ENCODE measurements around the gene AK2. TPM values are rescaled to one million over a fixed set of nuclear protein-coding genes. Genes with fewer than 3 reads are reported as not detected.

AK2 gene
- total RNA-seq, 1 experiment from 2014 or later = 191 TPM

DNA sequence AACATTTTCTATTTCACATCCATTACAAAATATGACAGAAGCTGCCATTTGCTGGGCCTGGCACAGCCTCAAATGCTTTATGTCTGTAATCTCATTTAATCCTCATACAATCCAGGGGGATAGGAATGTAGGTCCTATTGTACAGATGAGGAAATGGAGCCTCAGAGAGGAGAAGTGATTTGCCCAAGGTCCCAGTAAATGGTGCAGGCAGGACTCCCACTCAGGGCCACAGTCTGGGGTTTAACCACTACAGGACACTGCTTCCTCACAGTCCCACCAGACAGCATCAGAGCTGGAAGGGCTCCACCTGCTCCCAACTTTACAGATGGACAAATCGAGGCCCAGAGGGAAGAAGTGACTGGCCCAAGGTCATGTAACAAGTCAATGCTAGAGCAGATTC lies 51.5 kb downstream of the AK2 start:
- POLR2A ChIA-PET (ENCODE audit: unreplicated experiment) = interaction anchor here (0.6 kb wide), 1 partner anchor 20 kb away, joined by 3 read pairs; no protein-coding TSS in a partner anchor
- Histone ChIP-seq H3K9me3 (ENCODE audit: insufficient read depth, low read depth) (no peaks in the 10 kb centered on the region), H3K4me2 (no peak overlapping the region), H3K79me2 (ENCODE audit: low read depth) (no peaks in the 10 kb centered on the region), H3K27ac (no peak overlapping the region), H3K4me1 (replicated peaks; ENCODE audit: insufficient read depth) (peaks cover 45% of the 10 kb centered on the region), H3K9me2 (ENCODE audit: insufficient read depth) (no peaks in the 10 kb centered on the region), H3K36me3 (ENCODE audit: low read depth) (no peaks in the 10 kb centered on the region), H3F3A (ENCODE audit: insufficient read depth, low read depth) (peaks cover 45% of the 10 kb centered on the region), H3K4me3 (no peak overlapping the region), H3K27me3 (ENCODE audit: insufficient read depth, low read depth) (no peaks in the 10 kb centered on the region), H2AFZ (no peak overlapping the region), H4K20me1 (ENCODE audit: insufficient read depth) (no peaks in the 10 kb centered on the region)
- intact Hi-C loops (cut with micrococcal nuclease; ENCODE audit: unreplicated experiment) = no loop called here
- DNase-seq = no peak
- no TSS peak for BruUV-seq (replicated peaks)
- no peak for TF ChIP-seq EZH2 (IDR thresholded peaks at IDR 0.05; ENCODE audit: low read depth)
- TF ChIP-seq, protein P1, sequence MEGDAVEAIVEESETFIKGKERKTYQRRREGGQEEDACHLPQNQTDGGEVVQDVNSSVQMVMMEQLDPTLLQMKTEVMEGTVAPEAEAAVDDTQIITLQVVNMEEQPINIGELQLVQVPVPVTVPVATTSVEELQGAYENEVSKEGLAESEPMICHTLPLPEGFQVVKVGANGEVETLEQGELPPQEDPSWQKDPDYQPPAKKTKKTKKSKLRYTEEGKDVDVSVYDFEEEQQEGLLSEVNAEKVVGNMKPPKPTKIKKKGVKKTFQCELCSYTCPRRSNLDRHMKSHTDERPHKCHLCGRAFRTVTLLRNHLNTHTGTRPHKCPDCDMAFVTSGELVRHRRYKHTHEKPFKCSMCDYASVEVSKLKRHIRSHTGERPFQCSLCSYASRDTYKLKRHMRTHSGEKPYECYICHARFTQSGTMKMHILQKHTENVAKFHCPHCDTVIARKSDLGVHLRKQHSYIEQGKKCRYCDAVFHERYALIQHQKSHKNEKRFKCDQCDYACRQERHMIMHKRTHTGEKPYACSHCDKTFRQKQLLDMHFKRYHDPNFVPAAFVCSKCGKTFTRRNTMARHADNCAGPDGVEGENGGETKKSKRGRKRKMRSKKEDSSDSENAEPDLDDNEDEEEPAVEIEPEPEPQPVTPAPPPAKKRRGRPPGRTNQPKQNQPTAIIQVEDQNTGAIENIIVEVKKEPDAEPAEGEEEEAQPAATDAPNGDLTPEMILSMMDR (conservative IDR thresholded peaks at IDR 0.05) = no peak
- CTCF ChIA-PET = no interaction called here

DNA sequence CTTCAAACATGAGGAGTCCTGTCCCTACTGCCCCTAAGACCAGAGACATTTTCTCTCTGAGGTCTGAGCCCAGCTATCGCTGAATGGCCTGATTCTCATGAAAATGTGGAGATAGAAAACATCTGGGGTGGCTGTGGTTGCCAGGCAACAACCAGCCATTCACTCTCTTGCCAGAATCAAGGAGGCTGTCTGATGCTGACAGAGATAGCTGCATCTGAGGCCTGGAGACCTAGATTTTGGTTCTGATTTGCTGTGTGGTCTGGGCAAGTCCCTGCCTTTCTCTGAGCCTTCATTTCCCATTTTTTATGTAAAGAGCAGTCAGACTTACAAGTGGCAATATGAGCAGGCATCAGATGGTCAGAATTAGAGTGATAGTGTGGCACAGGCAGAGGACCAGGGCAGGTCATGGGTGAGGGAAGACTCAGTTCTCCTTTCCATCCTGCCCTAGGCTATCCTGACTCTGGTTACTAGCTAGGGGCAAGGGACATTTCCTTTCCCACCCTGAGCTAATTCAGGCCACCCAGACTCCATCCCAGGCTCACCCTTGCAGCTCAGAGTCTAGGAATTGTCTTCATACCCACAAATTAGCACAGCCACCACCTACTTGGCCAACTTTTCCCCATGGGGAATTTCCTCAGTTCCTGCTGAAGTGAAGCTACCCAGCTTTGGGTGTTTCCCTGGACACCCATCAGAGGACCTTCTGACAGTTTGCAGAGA lies 52.1 kb downstream of the AK2 start:
- Histone ChIP-seq H3K9me2 (ENCODE audit: insufficient read depth) (no peaks in the 10 kb centered on the region), H3K36me3 (ENCODE audit: low read depth) (no peaks in the 10 kb centered on the region), H3K4me1 (replicated peaks; ENCODE audit: insufficient read depth) (peaks cover 40% of the 10 kb centered on the region), H3K4me2 (no peak overlapping the region), H3K4me3 (no peak overlapping the region), H3F3A (ENCODE audit: insufficient read depth, low read depth) (peaks cover 41% of the 10 kb centered on the region), H4K20me1 (ENCODE audit: insufficient read depth) (no peaks in the 10 kb centered on the region), H3K27ac (no peak overlapping the region), H2AFZ (no peak overlapping the region), H3K27me3 (ENCODE audit: insufficient read depth, low read depth) (no peaks in the 10 kb centered on the region), H3K9me3 (ENCODE audit: insufficient read depth, low read depth) (no peaks in the 10 kb centered on the region), H3K79me2 (ENCODE audit: low read depth) (no peaks in the 10 kb centered on the region)
- TF ChIP-seq, protein P1 (conservative IDR thresholded peaks at IDR 0.05) = no peak
- no peak for TF ChIP-seq EZH2 (IDR thresholded peaks at IDR 0.05; ENCODE audit: low read depth)
- ChIA-PET CTCF (no interaction called here), POLR2A (ENCODE audit: unreplicated experiment) (no interaction called here)
- DNase-seq = no peak
- BruUV-seq (replicated peaks) = no TSS peak
- intact Hi-C loops (cut with micrococcal nuclease; ENCODE audit: unreplicated experiment) = no loop called here

DNA sequence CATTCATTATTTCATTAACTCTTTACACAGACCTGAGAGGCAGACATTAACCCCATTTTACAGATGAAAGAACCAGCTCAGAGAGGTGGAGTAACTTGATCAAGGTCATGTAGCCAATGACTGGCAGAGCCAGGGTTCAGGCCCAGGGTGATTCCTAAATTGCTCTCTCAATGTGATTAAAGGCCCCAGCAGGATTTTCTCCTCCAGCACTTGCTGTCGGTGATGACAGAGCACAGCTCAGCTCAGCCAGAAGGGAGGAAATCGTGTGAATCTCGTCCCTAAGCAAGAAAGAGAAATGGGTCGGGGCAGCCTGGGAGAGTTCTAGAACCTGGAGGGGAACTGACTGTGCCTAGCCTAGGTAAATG lies 52.6 kb downstream of the AK2 start:
- Histone ChIP-seq H3F3A (ENCODE audit: insufficient read depth, low read depth) (peaks cover 35% of the 10 kb centered on the region), H3K9me2 (ENCODE audit: insufficient read depth) (no peaks in the 10 kb centered on the region), H3K79me2 (ENCODE audit: low read depth) (no peaks in the 10 kb centered on the region), H3K4me3 (no peak overlapping the region), H3K9me3 (ENCODE audit: insufficient read depth, low read depth) (no peaks in the 10 kb centered on the region), H3K4me1 (replicated peaks; ENCODE audit: insufficient read depth) (peaks cover 35% of the 10 kb centered on the region), H3K4me2 (no peak overlapping the region), H3K27ac (no peak overlapping the region), H4K20me1 (ENCODE audit: insufficient read depth) (no peaks in the 10 kb centered on the region), H3K27me3 (ENCODE audit: insufficient read depth, low read depth) (no peaks in the 10 kb centered on the region), H3K36me3 (ENCODE audit: low read depth) (no peaks in the 10 kb centered on the region), H2AFZ (no peak overlapping the region)
- CTCF ChIA-PET = no interaction called here
- TF ChIP-seq, protein P1 (conservative IDR thresholded peaks at IDR 0.05) = no peak
- no peak for TF ChIP-seq EZH2 (IDR thresholded peaks at IDR 0.05; ENCODE audit: low read depth)
- BruUV-seq (replicated peaks) = no TSS peak
- no peak for DNase-seq
- POLR2A ChIA-PET (ENCODE audit: unreplicated experiment) = no interaction called here
- intact Hi-C loops (cut with micrococcal nuclease; ENCODE audit: unreplicated experiment) = no loop called here
